GM12892 (cell line): ENCODE results near the gene CPPED1. TPM values are rescaled to one million over a fixed set of nuclear protein-coding genes. Genes with fewer than 3 reads are reported as not detected.
A peak's percentile ranks its signal among the peaks of the same experiment; 100 is the strongest.

Experiments used
- DNase-seq: peaks from one replicate; pipeline ENCODE4 v3.0.0; 2011; ENCODE audit not compliant: insufficient read length
- FAIRE-seq: peaks from 2 replicates; lab custom pipeline; 2011; peaks lifted over from hg19 to GRCh38; lab: Jason Lieb, UNC
- POLR2A ChIP-seq: IDR thresholded peaks from 2 replicates; pipeline ENCODE4 v1.6.1; 2011; ENCODE audit warnings: low read depth, low read length, control low read depth
- POLR2AphosphoS5 ChIP-seq: IDR thresholded peaks from 2 replicates; pipeline ENCODE4 v1.6.1; 2011; ENCODE audit warnings: low read depth, low read length, control low read depth
- TAF1 ChIP-seq: IDR thresholded peaks from 2 replicates; pipeline ENCODE4 v1.6.1; 2011; ENCODE audit warnings: low read depth, mild to moderate bottlenecking, control low read depth, low read length, borderline replicate concordance
- polyA plus RNA-seq: library from polyadenylated mRNA; unstranded; fragments of >200 nt; gene quantifications from one replicate; pipeline ENCODE4 v1.2.1, GENCODE V29; 2012; ENCODE audit warnings: missing spikeins, inconsistent platforms; ENCODE audit not compliant: missing spikeins

Gene CPPED1
- polyA plus RNA-seq, result 4.7 TPM

- DNase-seq, result peak; percentile 81
- TF ChIP-seq POLR2AphosphoS5 (peak; percentile 96), POLR2A (peak; percentile 96), TAF1 (peak; percentile 96)
- peak; percentile 5 for FAIRE-seq
Measured at GRCh38 chr16:12803203-12804093, at the start of gene CPPED1. TSS of gene CPPED1 (minus strand) at chr16:12803887. CDS start at chr16:12803776, 111 bp downstream.

GRCh38 chr16:12850186-12850585 is 46.5 kb upstream of the CPPED1 start:
- TF ChIP-seq POLR2A (no peak), POLR2AphosphoS5 (no peak), TAF1 (no peak)
- FAIRE-seq, result no peak
- DNase-seq, result no peak

DNA sequence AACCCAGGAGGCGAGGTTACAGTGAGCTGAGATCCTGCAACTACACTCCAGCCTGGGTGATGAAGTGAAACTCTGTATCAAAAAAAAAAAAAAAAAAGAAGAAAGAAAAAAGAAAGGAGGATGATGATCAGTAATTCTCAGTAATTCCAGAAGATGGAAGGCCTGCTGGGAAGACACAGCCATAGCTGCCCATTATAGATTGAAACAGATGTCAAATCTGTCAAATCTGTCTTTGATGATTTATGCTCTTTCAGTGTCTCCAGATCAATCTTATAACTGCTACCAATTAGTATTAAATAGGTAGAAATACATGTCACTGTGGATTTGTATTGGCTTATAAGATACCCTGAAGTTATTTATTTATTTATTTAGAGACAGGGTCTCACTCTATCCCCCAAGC is 42.9 kb upstream of the CPPED1 start:
- DNase-seq, result no peak
- TF ChIP-seq POLR2A, result no peak
- TF ChIP-seq POLR2AphosphoS5, result no peak
- no peak for TF ChIP-seq TAF1
- no peak for FAIRE-seq

GRCh38 chr16:12845282-12845681 is 41.6 kb upstream of the CPPED1 start:
- DNase-seq, result no peak
- FAIRE-seq, result no peak
- TF ChIP-seq TAF1 (no peak), POLR2A (no peak), POLR2AphosphoS5 (no peak)

GRCh38 chr16:12837756-12838155 is 34.1 kb upstream of the CPPED1 start:
- no peak for FAIRE-seq
- no peak for DNase-seq
- TF ChIP-seq POLR2AphosphoS5 (no peak), POLR2A (no peak), TAF1 (no peak)

GRCh38 chr16:12837291-12837690 is 33.6 kb upstream of the CPPED1 start:
- TF ChIP-seq POLR2A (no peak), TAF1 (no peak), POLR2AphosphoS5 (no peak)
- FAIRE-seq, result no peak
- DNase-seq, result no peak

- no peak for DNase-seq
- no peak for FAIRE-seq
- TF ChIP-seq TAF1 (no peak), POLR2A (no peak), POLR2AphosphoS5 (no peak)
Measured at GRCh38 chr16:12833926-12834325, 30.2 kb upstream of the CPPED1 start.

DNA sequence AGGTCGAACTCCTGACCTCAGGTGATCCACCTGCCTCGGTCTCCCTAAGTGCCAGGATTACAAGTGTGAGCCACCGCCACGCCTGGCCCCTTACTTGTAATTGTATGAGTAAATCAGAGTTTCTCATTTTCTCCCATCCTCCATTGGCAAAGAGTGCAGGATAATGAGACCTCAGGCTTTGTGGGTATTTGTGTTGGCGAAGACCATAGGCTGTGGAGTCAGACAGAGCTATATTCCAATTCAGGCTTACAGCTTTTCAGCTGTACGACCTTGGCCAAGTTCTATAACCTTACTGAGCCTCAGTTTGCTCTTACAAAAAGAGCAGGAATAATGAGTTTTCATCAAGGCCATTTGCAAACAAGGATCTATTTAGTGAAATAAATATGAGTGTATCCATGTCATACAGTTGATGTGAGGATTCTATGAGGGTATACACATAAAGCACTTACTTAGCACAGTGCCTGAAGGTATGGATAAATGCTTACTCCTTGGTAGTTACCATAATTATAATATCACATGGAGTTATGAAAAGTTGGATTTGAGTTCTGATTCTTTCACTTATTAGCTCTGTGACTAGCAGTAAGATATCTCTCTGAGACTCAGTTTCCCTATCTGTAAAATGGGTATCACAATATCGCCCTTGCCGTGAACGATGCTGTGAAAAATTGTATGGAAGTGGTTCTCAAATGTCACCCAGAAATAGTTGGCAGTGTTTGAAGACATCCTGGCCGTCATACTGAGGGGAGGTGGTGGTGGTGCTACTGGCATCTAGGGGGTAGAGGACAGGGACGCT is 25.6 kb upstream of the CPPED1 start:
- TF ChIP-seq POLR2AphosphoS5 (no peak), TAF1 (no peak), POLR2A (no peak)
- no peak for DNase-seq
- no peak for FAIRE-seq

- TF ChIP-seq TAF1 (no peak), POLR2AphosphoS5 (no peak), POLR2A (no peak)
- FAIRE-seq (no peak), DNase-seq (no peak)
Measured at GRCh38 chr16:12828206-12828605, 24.5 kb upstream of the CPPED1 start.

GRCh38 chr16:12826559-12826958 is 22.9 kb upstream of the CPPED1 start:
- no peak for DNase-seq
- FAIRE-seq, result no peak
- TF ChIP-seq TAF1, result no peak

- peak; percentile 78 for FAIRE-seq
- peak; percentile 43 for DNase-seq
- TF ChIP-seq POLR2AphosphoS5 (no peak), TAF1 (no peak), POLR2A (no peak)
Measured at GRCh38 chr16:12819126-12820117, 15.7 kb upstream of the CPPED1 start.
